Prostate gland (tissue), 2 donors: ENCODE results near the gene SYTL2. TPM values are rescaled to one million over a fixed set of nuclear protein-coding genes. Genes with fewer than 3 reads are reported as not detected.
A peak's percentile ranks its signal among the peaks of the same experiment; 100 is the strongest.

Experiments used
- DNase-seq: peaks from one replicate; pipeline ENCODE4 v3.0.0-alpha.2; 2019; ENCODE audit warnings: low spot score
- H3K27ac ChIP-seq, 2 donors: fragments of 200-600 bp; sonication (generic); 2 replicates each; pipeline ENCODE4 v1.5.1; 2017 to 2019
- H3K27me3 ChIP-seq: fragments of 200-600 bp; sonication (generic); replicated peaks from 2 replicates; pipeline ENCODE4 v1.5.1; 2019; ENCODE audit not compliant: insufficient read depth
- H3K36me3 ChIP-seq, 2 donors: fragments of 200-600 bp; sonication (generic); 1 replicate in 1 of 2; 2 replicates in 1 of 2; pipeline versions ENCODE4 v1.5.1 to v1.8.1; 2017 to 2019
- H3K4me1 ChIP-seq: fragments of 200-600 bp; sonication (generic); replicated peaks from 2 replicates; pipeline ENCODE4 v1.5.1; 2019
- H3K4me3 ChIP-seq, 2 donors: fragments of 200-600 bp; sonication (generic); 2 replicates each; pipeline ENCODE4 v1.5.1; 2017 to 2019
- H3K9me3 ChIP-seq: fragments of 200-600 bp; sonication (generic); 2 replicates; pipeline ENCODE4 v1.5.1; 2017
- POLR2A ChIP-seq: fragments of 450-650 bp; IDR thresholded peaks from one replicate; pipeline ENCODE4 v1.6.1; 2016; ENCODE audit warnings: antibody characterized with exemption, mild to moderate bottlenecking
- POLR2AphosphoS5 ChIP-seq: sonication (generic); formaldehyde crosslinking; IDR thresholded peaks from one replicate; pipeline ENCODE4 v1.6.1; 2017; ENCODE audit warnings: antibody characterized with exemption
- WGBS: methylation state at CpG from one replicate; pipeline ENCODE4 v1.1.5; 2018; 5-methylcytosine and 5-hydroxymethylcytosine counted together
- intact Hi-C: fragments of 100-400 bp; cut with DNase I; formaldehyde crosslinking; loops from one replicate; pipeline ENCODE4 v1.14.2; 2022
- total RNA-seq, 2 donors: library from RNA; depleted of rRNA; stranded (reverse); fragments of >200 nt; gene quantifications; one replicate each; pipeline ENCODE4 v1.1.0, GENCODE V29; 2016
- TF ChIP-seq, protein P1 (sequence below), 4 experiments: fragments of 200-600 bp in 2 of 4; fragments of 450-650 bp in 2 of 4; sonication (generic) in 2 of 4; IDR thresholded peaks; 1 replicate in 3 of 4; 2 replicates in 1 of 4; pipeline ENCODE4 v1.5.1; 2016 to 2019; ENCODE audit warnings: antibody characterized with exemption in 4 of 4, mild to moderate bottlenecking in 2 of 4, moderate library complexity in 2 of 4

The SYTL2 gene
- total RNA-seq, 2 donors from 2014 or later, result 52.2 to 105 TPM

- no peaks in the 10 kb centered on the region for H3K9me3 ChIP-seq
- no peak for DNase-seq
- no peak overlapping the region for H3K27ac ChIP-seq
- intact Hi-C loops, result no loop called here
- H3K36me3 ChIP-seq, result no peaks in the 10 kb centered on the region
- no peak for TF ChIP-seq POLR2AphosphoS5
- TF ChIP-seq POLR2A, result no peak
- TF ChIP-seq, protein P1, sequence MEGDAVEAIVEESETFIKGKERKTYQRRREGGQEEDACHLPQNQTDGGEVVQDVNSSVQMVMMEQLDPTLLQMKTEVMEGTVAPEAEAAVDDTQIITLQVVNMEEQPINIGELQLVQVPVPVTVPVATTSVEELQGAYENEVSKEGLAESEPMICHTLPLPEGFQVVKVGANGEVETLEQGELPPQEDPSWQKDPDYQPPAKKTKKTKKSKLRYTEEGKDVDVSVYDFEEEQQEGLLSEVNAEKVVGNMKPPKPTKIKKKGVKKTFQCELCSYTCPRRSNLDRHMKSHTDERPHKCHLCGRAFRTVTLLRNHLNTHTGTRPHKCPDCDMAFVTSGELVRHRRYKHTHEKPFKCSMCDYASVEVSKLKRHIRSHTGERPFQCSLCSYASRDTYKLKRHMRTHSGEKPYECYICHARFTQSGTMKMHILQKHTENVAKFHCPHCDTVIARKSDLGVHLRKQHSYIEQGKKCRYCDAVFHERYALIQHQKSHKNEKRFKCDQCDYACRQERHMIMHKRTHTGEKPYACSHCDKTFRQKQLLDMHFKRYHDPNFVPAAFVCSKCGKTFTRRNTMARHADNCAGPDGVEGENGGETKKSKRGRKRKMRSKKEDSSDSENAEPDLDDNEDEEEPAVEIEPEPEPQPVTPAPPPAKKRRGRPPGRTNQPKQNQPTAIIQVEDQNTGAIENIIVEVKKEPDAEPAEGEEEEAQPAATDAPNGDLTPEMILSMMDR (IDR thresholded peaks at IDR 0.05), result no peak
- H3K4me1 ChIP-seq, result peaks cover 4% of the 10 kb centered on the region
- H3K27me3 ChIP-seq, result no peaks in the 10 kb centered on the region
- no peak overlapping the region for H3K4me3 ChIP-seq
- 93% methylated on average over 1 of the region's 1 CpG for WGBS
Measured at GRCh38 chr11:85651118-85651517, 159.8 kb downstream of the SYTL2 start.

GRCh38 chr11:85647604-85648299, 163.2 kb downstream of the SYTL2 start, which contains the start of gene TMEM126A:
Gene TMEM126A, plus strand, starts transcription at chr11:85647967. Its CDS starts 2,289 bp downstream, at chr11:85650256.
- H3K4me1 ChIP-seq, result peaks cover 4% of the 10 kb centered on the region
- H3K36me3 ChIP-seq, result no peaks in the 10 kb centered on the region
- H3K27ac ChIP-seq, result peak within 1 kb of the TSS; percentile 75 to 76
- intact Hi-C loops, result loop anchor here (2.0 kb wide), 1 partner anchor 19 kb away; the partner anchor contains the start of gene TMEM126B
- WGBS, result under 1% methylated on average over 33 of the region's 33 CpGs
- no peaks in the 10 kb centered on the region for H3K9me3 ChIP-seq
- H3K4me3 ChIP-seq, result peak within 1 kb of the TSS; percentile 47 to 49
- no peaks in the 10 kb centered on the region for H3K27me3 ChIP-seq
- TF ChIP-seq POLR2AphosphoS5 (peak; percentile 93), POLR2A (peak; percentile 79)
- TF ChIP-seq, protein P1 (IDR thresholded peaks at IDR 0.05), result peak in 2 of 4 experiments; percentile 14 to 23
- DNase-seq, result peak; percentile 86

- peak overlapping the region; percentile 75 to 76 for H3K27ac ChIP-seq
- no peak for TF ChIP-seq POLR2AphosphoS5
- TF ChIP-seq, protein P1 (IDR thresholded peaks at IDR 0.05), result no peak
- H3K4me1 ChIP-seq, result peaks cover 4% of the 10 kb centered on the region
- 26% methylated on average over 2 of the region's 2 CpGs for WGBS
- no peak for DNase-seq
- intact Hi-C loops, result loop anchor here (2.0 kb wide), 1 partner anchor 18 kb away; the partner anchor contains the start of gene TMEM126B
- no peaks in the 10 kb centered on the region for H3K27me3 ChIP-seq
- peak overlapping the region; percentile 47 to 49 for H3K4me3 ChIP-seq
- H3K9me3 ChIP-seq, result no peaks in the 10 kb centered on the region
- no peaks in the 10 kb centered on the region for H3K36me3 ChIP-seq
Measured at GRCh38 chr11:85647078-85647477, 163.9 kb downstream of the SYTL2 start.

Other genes with a start within 250 kb of the SYTL2 start
- 10 to 100 TPM in 1 of 2 donors, 1 to 10 TPM in 1; 9.8 to 16.2 TPM for gene DLG2, start 183.8 kb downstream of the SYTL2 start, total RNA-seq
- gene TMEM126B, start 182.5 kb downstream of the SYTL2 start, total RNA-seq, result 10 to 100 TPM; 30.0 to 38.3 TPM
- 10 to 100 TPM; 13.6 to 24.4 TPM for gene TMEM126A, start 163.2 kb downstream of the SYTL2 start, total RNA-seq
- gene CREBZF, start 146.0 kb downstream of the SYTL2 start, total RNA-seq, result 10 to 100 TPM; 50.2 to 89.5 TPM
- 1 to 10 TPM; 1.4 to 3.6 TPM for gene CCDC89, start 124.9 kb downstream of the SYTL2 start, total RNA-seq
- 10 to 100 TPM in 1 of 2 donors, not detected in 1; 12.5 TPM for gene CCDC83, start 44.2 kb upstream of the SYTL2 start, total RNA-seq